Right renal pelvis (tissue), 4 donors: ENCODE results near the gene HSPB8. TPM values are rescaled to one million over a fixed set of nuclear protein-coding genes. Genes with fewer than 3 reads are reported as not detected.

Experiments
- DNase-seq, 4 donors: peaks; one replicate each; pipeline ENCODE4 v3.0.0-alpha.2; 2013; ENCODE audit warnings: low read depth in 4 of 4, low spot score in 3 of 4, missing footprints in 1 of 4
- polyA plus RNA-seq, 4 donors: library from polyadenylated mRNA; unstranded; fragments of 120-200 nt; gene quantifications; one replicate each; pipeline ENCODE4 v1.2.1, GENCODE V29; 2013; ENCODE audit not compliant: insufficient read length in 4 of 4

HSPB8 gene
- polyA plus RNA-seq, 4 donors = 7.1 to 8.3 (median 7.6) TPM

DNA sequence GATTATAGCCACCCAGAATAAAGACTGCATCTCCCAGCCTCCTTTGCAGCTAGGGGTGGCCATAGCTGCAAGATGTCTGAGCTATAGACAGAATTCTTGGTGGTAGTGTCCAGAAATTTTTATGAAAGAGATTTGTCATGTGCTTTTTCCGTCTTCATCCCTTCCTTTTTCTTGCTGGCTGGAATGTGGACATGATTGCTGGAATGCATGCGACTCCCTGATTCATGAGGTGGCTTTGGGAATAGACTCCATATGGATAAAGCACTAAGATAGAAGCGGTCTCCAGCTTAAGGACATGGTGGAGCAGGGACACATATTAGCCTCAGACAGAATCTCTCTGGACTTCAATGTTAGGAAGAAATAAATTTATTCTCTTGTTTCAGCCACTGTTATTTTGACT, 10.0 kb upstream of the HSPB8 start:
- no peak for DNase-seq

DNA sequence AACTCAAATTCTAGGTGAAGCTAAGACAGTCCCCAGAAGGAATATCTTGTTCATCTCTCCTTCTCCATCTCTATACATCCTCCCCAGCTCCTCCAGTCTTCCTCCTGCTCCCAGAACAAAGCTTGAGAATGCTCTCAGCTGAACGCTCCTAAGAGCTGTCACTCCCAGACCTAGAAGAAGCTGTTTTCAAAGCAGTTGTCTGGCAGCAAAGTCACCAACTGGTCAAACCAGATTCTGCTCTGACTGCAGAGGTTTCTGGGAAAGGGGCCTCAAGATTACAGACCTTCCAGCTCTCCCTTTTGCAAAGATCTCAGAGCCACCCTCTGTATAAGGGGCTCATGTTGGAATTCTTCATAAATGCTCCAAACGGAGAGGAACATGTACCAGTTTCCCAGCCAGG, 9.6 kb upstream of the HSPB8 start:
- no peak for DNase-seq

DNA sequence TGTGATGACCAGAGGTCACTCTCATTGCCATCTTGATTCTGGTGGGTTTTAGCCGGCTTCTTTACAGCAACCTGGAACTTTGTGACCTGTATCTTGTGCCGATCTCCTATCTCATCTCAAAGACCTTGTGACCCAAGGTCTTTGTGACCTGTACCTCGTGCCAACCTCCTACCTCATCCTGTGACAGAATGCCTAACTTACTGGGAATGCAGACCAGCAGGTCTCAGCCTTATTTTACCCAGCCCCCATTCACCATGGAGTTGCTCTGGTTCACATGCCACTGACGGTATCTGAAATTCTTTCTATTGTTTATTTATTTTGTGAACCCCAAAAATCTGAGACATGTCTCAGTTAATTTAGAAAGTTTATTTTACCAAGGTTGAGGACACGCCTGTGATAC, 7.4 kb upstream of the HSPB8 start:
- no peak for DNase-seq

DNA sequence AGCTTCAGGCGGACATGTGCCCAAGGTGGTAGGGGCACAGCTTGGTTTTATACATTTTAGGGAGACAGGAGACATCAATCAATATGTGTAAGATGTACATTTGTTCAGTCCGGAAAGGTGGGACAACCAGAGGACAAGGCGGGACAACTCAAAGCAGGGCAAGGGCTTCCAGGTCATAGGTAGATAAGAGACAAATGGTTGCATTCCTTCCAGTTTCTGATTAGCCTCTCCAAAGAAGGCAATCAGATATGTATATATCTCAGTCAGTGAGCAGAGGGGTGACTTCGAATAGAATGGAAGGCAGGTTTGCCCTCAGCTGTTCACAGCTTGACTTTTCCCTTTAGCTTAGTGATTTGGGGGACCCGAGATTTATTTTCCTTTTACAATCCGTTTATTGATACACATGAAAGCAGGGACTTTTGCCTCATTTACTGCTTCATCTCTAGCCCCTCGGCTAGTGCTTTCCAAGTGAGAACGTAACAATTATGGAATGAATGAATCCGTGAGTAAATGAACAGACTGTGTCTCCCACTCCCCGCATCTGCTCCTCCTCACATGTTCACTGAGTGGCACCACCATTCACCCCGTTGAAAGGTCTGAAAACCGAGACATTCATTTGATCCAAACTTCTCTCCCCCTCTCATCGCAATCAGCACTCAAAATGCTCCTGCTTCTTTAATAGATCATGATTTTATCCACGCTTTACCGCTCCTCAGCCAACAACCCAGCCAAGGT, 6.9 kb upstream of the HSPB8 start:
- DNase-seq = no peak

DNA sequence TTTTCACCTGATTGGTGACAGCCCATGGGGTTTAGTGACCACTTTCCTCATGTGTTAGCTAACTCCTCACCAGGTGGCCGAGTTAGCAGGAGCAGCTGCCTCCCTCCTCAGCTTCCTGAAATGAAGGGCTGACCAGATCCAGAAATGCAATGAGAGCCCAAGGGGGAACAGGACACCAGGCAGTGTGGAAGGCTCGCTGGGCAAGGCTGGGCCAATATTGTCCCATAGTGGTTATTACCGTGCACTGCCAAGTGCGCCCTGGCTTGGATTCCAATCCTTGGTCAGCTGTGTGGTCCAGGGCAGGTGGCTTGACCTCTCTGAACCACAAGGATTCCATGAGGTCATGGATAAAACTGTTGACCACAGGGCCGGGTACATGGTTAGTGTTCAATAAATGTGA, 3.6 kb upstream of the HSPB8 start:
- no peak for DNase-seq

DNA sequence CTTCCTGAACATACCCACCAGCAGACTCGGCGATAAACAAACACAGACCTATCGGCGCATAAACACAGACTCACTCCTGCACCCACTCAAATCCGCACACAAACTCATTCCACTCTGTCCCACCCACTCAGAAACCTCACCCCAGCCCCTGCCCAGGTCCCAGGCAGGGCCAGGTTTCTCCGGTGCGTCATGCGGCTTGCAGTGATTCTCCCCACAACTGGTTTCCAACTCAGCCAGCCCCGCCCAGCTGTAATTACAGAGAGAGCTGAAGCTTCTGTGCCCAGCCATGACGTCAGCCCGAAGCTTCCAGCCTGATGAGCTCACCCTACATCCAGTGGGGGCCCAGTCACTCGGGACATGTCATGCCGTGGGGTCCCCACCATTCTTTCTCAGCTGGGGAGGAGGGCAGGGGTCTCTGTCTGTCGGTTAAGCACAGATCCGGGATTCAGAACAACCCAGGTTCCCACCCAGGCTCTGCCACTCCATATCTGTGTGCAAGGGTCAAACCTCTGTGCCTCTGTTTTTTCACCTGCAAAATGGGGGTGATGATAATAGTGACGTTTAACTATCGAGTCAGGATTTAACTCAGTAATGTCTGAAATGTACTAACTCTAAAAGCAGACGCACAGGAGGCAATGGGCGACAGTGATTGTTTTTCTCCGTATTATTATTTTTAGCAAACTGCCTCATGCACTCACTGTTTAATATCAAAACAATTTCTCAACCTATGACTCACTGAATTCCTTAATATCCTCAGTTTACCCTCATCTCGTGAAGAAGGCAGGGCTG, 2.3 kb upstream of the HSPB8 start:
- peak in 1 of 4 donors; percentile 33 for DNase-seq

DNA sequence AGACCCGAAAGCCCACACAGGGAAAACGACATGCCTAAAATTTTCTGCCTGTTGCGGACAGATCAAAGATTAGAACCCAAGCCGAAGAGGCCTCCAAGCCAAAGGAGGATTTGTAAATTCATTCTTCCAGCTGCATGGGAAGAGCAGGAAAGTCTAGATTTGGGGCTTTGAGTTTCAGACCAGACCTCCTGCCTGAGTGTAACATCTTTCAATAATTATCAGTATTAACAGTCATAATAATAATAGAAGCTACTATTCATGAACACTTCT, 1.7 kb upstream of the HSPB8 start:
- no peak for DNase-seq

DNA sequence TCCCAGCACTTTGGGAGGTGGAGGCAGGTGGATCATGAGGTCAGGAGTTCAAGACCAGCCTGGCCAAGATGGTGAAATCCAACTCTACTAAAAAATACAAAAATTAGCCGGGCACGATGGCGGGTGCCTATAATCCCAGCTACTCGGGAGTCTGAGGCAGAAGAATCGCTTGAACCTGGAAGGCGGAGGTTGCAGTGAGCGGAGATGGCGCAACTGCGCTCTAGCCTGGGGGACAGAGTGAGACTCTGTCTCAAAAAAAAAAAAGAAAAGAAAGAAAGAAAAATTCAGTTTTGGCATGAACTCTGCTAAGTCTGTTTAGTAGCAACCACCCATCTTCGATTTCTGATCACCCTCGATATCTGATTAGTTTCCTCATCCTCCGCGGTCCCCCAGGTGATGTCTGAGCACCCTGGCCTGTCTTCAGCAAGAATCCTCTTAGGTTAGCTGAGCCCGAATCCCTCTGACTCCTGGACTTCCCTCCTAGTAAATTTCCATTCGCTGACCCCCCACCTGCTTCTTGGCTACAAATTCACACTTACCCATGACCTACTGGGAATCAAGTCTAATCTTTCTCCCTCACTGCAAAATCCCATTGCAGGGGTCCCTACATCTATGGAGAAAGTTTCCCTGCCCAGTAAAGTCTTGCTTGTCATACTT, 879 bp upstream of the HSPB8 start:
- DNase-seq = no peak

DNA sequence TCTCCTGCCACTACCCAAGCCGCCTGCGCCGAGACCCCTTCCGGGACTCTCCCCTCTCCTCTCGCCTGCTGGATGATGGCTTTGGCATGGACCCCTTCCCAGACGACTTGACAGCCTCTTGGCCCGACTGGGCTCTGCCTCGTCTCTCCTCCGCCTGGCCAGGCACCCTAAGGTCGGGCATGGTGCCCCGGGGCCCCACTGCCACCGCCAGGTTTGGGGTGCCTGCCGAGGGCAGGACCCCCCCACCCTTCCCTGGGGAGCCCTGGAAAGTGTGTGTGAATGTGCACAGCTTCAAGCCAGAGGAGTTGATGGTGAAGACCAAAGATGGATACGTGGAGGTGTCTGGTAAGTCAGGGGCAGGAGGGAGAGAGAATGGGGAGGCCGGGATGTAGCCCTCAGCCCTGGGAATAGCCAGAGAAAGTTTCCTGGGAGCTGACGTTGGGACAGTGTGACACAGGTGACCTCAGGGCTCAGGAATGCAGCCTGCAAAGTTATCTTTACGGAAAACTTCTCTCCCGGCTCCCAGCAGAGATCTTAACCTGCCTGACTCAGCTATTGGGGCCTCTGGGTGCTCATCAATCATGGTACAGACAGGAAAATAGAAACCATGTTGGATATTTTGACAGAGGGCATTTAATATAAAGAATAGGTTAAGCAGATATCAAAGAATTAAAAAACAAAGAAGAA, 747 bp downstream of the HSPB8 start:
- no peak for DNase-seq

DNA sequence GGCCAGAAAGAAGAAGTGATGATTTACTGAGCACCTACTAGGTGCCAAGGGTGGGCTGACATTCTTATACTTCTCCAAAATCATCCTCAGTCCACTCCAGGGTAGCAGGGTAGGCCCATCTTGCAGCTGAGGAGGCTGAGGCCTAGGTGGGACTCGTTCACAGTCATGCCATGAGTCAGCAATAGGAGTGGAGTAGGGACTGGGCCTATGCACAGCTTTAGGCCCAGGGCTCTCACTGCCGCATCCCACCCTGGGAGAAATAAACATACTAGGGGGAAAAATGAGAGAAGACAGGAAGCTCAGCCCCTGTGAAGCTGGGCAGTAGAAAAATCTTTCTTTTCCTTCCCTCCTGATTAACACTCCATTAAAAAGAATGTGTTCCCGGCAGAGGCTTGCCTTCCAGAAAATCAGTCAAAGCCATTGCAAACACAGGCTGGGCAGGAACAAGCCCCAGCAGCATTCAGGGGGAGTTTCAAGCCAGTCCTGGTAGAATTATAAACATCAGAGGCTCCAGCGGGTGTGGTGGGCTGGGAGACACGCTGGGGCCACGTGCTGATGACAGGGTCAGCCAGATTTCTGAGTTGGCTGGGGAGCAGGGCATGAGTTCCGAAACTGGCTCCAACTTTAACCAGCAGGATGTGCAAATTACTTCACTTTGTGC, 1.8 kb downstream of the HSPB8 start:
- DNase-seq = no peak

DNA sequence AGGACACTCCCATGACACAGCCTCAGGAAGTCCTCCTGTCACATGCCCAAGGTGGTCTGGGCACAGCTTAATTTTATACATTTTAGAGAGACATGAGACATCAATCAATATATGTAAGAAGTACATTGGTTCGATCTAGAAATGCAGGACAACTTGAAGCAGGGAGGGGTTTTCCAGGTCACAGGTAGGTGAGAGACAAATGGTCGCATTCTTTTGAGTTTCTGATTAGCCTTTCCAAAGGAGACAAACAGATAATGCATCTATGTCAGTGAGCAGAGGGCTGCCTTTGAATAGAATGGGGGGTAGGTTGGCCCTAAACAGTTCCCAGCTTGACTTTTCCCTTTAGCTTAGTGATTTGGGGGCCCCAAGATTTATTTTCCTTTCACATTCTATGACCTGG, 2.5 kb downstream of the HSPB8 start:
- DNase-seq = no peak

DNA sequence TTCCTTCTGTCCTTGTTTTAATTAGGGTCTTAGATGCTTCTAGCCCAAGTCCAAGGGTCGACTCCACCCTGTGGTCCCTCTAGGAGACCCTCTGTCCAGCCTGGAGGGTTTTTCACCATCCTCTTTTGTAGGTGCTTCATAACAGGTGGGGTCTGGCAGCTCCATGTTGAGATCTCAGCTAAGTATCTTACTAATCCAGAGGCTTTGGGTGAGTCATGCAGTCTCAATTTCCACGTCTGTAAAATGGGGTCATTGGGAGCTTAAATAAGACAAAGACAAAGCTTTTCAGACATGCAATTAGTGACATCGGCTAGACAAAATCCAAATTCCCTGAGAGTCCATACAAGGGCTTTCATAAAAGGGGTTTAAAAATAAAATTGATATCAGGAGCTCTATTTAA, 3.2 kb downstream of the HSPB8 start:
- no peak for DNase-seq

DNA sequence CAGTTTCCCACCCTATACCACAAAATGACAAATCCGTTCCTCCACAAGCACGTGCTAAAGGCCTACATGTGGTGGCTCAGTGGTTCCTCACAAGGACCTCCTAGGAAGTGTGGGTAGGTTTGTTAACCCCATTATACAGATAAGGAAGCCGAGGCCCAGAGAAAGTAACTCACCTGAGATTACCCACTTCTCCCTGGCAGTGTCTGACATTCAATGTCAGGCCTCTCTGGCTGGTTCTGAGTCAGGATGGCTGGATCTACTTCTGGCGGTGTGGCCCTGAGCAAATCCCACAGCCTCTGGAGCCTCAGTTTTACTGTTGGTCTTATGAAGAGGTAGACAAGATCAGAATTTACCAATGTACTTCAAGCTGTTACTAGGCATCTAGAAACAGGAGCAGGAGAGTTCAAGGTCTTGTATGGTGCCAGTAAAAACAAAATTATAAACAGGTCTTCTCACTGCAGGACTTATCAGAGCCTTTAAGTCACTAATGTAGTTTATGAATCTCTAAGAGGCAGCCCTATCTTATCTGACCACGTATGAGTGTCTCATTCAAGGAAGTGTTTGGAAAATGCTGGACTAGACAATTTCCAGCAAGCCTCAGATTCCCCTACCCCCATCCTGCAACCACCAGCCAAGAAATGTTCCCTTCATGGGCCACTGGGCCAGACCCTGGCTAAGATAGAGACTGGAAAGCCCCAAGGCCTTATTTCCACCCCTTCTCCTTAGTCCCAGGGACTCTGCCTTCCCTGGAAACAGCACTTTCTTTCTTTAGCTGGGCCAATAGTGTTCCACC, 4.2 kb downstream of the HSPB8 start:
- no peak for DNase-seq

DNA sequence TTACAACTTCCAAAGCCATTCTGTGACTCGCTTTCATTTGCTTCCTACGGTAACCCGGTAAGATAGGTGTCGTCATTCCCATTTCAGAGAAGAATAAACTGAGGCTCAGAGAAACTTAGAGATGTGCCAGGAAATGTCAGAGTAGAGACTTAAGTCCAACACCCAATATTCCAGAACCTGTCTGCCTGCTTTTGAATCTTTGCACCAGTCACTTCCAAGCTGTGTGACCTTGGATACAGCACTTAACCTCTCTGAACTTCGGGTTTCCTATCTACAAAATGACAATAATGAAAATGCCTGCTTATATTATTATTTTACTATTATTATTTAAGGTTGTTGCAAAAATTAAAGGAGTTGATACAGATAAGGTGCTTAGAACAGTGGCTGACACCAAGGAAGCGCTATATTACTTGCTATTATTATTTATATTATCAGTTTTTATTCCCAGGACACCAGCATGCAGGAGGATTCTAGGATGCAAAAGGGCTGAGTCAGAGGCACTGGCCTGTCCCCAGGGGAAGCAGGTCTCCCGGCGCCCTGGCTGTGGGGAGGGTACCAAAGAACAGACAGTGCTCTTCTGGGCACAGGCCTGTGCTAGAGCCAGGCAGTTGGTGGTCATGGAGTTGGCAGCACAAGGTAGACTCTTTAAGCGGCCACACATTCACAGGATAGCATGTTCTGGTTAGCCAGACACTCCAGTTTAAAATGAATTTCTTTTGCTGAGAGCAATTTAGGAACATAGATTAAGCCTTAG, 5.4 kb downstream of the HSPB8 start:
- DNase-seq = no peak

DNA sequence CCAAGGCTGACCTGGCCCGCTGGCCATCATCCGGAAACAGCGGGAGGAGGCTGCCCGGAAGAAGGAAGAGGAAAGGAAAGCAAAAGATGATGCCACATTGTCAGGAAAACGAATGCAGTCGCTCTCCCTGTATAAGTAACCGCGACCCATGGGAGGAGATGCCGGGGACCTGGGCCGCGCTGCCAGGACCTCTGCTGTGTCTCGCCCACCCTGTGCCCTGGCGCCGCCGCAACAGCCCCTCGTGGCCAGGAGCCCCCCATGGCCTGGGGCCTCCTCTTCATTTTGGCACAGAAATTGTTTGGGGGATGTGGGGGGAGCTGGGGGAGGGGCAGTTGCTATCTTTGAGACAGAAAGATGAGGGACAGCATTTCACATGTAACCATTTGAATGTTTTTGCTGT, 16.5 kb downstream of the HSPB8 start:
- no peak for DNase-seq

DNA sequence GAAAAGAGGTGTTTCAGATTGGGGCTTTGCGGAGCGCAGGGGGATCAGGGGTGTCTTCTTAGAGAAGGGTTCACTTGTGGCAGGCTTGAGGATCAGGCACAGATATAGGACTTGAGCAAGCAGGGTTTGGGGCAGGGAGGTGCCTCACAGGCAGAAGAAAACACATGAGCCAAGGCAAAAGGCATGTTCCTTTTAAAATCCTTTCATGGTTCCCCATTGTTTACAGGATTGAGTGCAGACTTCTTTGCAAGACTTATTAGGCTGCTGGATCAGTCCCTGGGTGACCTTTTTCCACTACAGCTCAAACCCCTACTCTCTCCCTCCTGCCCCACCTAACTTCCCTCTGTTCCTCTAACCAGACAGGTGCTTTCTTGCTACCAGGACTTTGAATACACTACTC, 19.7 kb downstream of the HSPB8 start:
- no peak for DNase-seq

DNA sequence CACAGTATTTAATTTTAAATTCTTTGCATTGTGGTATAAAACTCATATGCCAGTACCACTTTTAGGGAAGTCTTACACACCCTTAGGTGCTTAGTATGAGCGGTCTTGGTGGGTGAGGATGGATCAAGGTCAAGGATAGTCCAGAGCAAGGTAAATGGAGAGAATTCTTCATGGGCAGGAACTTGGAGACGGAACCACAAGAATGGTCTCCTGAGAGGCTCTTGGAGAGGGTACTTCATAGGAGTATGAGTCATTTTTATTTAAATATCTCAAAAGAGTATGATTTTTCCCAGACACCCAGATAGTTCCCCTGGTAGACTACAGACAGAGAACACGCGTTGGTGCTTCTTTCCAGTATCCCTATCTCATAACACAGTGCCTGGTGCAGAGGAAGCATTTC, 21.9 kb downstream of the HSPB8 start:
- DNase-seq = no peak

DNA sequence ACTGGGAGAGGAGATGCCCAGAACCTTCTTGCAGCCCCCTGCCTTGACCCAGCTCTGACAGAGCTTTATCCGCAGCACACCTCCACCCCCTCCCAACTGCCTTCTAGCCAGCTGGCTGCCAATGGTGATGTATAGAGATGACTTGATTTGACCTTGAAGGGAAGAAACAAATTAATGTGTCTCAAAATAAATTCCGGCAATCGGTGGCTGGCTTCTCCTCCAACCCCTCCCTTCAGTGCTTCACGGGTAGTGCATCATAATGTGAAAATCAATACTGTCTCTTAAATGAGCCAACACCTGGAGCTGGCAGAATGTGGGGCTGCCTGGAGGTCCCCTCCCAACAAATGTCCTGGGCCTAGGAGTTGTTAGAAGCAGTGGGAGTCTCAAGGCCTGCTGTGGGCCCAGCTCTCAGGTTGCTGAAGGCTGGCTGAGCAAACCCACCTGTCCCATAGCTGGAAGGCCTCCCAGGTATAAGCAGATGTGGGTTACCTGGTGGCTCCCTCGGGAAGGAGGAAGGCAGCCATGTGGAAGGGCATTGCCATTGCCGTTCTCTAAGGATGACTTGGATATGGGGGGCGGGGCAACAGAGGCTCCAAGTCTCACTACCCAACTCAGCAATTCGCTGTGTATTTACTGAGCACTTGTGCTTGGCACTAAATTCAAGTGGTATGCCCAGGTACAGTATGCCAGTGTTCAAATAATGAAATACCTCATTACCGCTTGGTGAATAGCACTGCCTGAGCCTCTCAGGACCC, 23.2 kb downstream of the HSPB8 start:
- no peak for DNase-seq

DNA sequence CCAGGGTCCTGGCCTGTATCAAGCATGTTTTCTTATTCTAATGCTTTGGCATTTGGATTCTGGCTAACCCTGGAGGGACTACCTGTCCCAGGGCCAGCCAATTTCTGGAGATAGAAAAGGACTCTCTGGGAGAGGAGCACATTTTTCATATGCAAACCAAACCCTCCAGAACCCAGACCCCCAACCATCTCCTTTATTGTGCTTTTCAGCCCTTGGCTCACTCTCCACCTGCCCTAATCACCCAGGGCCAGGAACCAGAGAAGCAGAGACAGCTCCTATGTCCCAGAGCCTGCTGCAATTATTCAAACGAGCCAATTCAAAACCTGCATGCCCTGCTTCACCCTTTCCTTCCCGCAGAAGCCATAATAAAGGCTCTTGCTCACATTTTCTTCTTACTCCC, 23.8 kb downstream of the HSPB8 start:
- no peak for DNase-seq
